HEK293 (cell line): ENCODE measurements around the gene CSRP1.

Experiments
- CTCF ChIA-PET: fragments of 350-600 bp; formaldehyde crosslinking; extraction: SDS; loops from one replicate; lab custom pipeline; 2021; ENCODE audit warnings: antibody characterized with exemption; lab: Yijun Ruan, JAX
- POLR2A ChIA-PET: fragments of 300-600 bp; formaldehyde crosslinking; extraction: SDS; loops from one replicate; lab custom pipeline; 2020; ENCODE audit warnings: antibody characterized with exemption, inconsistent platforms; lab: Yijun Ruan, JAX
- H3K27ac ChIP-seq: fragments of 200-500 bp; sonication (Bioruptor generic); 2 replicates; pipeline ENCODE4 v1.5.1; 2014; ENCODE audit warnings: low read depth, low read length, control low read depth, inconsistent platforms; ENCODE audit errors: extremely low read depth
- H3K36me3 ChIP-seq, 2 experiments: fragments of 200-500 bp in 1 of 2; sonication (Bioruptor generic) in 1 of 2; 1 replicate in 1 of 2; 2 replicates in 1 of 2; pipeline ENCODE4 v1.5.1; 2014 to 2017; ENCODE audit warnings: inconsistent platforms in 2 of 2, low read length in 2 of 2; ENCODE audit not compliant: control insufficient read depth in 2 of 2, insufficient read depth in 1 of 2
- H3K4me1 ChIP-seq: fragments of 200-500 bp; sonication (Bioruptor generic); 2 replicates; pipeline ENCODE4 v1.5.1; 2014; ENCODE audit warnings: mild to moderate bottlenecking, low read length, inconsistent platforms; ENCODE audit not compliant: control insufficient read depth, insufficient read depth
- H3K4me3 ChIP-seq: 2 replicates; pipeline ENCODE4 v1.5.1; 2011; ENCODE audit warnings: low read depth, mild to moderate bottlenecking, control low read depth, low read length, moderate library complexity
- H3K9me3 ChIP-seq: fragments of 200-500 bp; sonication (Bioruptor generic); 2 replicates; pipeline ENCODE4 v1.5.1; 2014; ENCODE audit warnings: low read depth, low read length, inconsistent platforms; ENCODE audit not compliant: control insufficient read depth, insufficient read depth
- CTCF ChIP-seq: fragments of 450-650 bp; formaldehyde crosslinking; IDR thresholded peaks from 2 replicates; pipeline ENCODE4 v1.5.1; 2016; ENCODE audit warnings: missing biosample characterization, missing genetic modification characterization
- EGR2 ChIP-seq: fragments of 450-650 bp; formaldehyde crosslinking; IDR thresholded peaks from 2 replicates; pipeline ENCODE4 v1.5.1; 2016; ENCODE audit warnings: low read depth, missing biosample characterization, missing genetic modification characterization
- FEZF1 ChIP-seq: fragments of 450-650 bp; formaldehyde crosslinking; IDR thresholded peaks from 2 replicates; pipeline ENCODE4 v1.5.1; 2016; ENCODE audit warnings: missing biosample characterization, missing genetic modification characterization
- REST ChIP-seq: fragments of 450-650 bp; formaldehyde crosslinking; IDR thresholded peaks from 2 replicates; pipeline ENCODE4 v1.5.1; 2016; ENCODE audit warnings: missing biosample characterization, missing genetic modification characterization
- SALL2 ChIP-seq: fragments of 450-650 bp; formaldehyde crosslinking; IDR thresholded peaks from 2 replicates; pipeline ENCODE4 v1.5.0; 2017; ENCODE audit warnings: missing biosample characterization, mild to moderate bottlenecking, missing genetic modification characterization, borderline replicate concordance
- SCRT1 ChIP-seq: fragments of 450-650 bp; formaldehyde crosslinking; IDR thresholded peaks from 2 replicates; pipeline ENCODE4 v1.5.1; 2016; ENCODE audit warnings: missing biosample characterization, missing genetic modification characterization, borderline replicate concordance
- SCRT2 ChIP-seq: fragments of 450-650 bp; formaldehyde crosslinking; IDR thresholded peaks from 2 replicates; pipeline ENCODE4 v1.5.1; 2016; ENCODE audit warnings: missing biosample characterization, missing genetic modification characterization
- SP3 ChIP-seq: fragments of 450-650 bp; formaldehyde crosslinking; IDR thresholded peaks from 2 replicates; pipeline ENCODE4 v1.5.1; 2016; ENCODE audit warnings: missing biosample characterization, missing genetic modification characterization
- ZBTB20 ChIP-seq: fragments of 450-650 bp; formaldehyde crosslinking; IDR thresholded peaks from 2 replicates; pipeline ENCODE4 v1.5.1; 2016; ENCODE audit warnings: missing biosample characterization, missing genetic modification characterization
- ZBTB8A ChIP-seq: fragments of 450-650 bp; formaldehyde crosslinking; IDR thresholded peaks from 2 replicates; pipeline ENCODE4 v1.5.1; 2016; ENCODE audit warnings: missing biosample characterization, missing genetic modification characterization
- ZFHX2 ChIP-seq: fragments of 450-650 bp; formaldehyde crosslinking; conservative IDR thresholded peaks from 2 replicates; pipeline ENCODE4 v1.5.1; 2016; ENCODE audit warnings: missing biosample characterization, missing genetic modification characterization
- ZNF211 ChIP-seq: fragments of 450-650 bp; formaldehyde crosslinking; IDR thresholded peaks from 2 replicates; pipeline ENCODE4 v1.5.1; 2016; ENCODE audit warnings: low read depth, missing biosample characterization, missing genetic modification characterization
- ZNF26 ChIP-seq: fragments of 450-650 bp; formaldehyde crosslinking; IDR thresholded peaks from 2 replicates; pipeline ENCODE4 v1.5.1; 2016; ENCODE audit warnings: missing biosample characterization, missing genetic modification characterization
- ZNF274 ChIP-seq, 2 experiments: fragments of 200-500 bp in 1 of 2; fragments of 450-650 bp in 1 of 2; sonication (Bioruptor generic) in 1 of 2; formaldehyde crosslinking in 1 of 2; IDR thresholded peaks; 2 replicates each; pipeline versions ENCODE4 v1.5.1 to v1.6.1; 2014 to 2016; ENCODE audit warnings: borderline replicate concordance in 1 of 2, inconsistent platforms in 1 of 2, low read length in 1 of 2, missing biosample characterization in 1 of 2, missing genetic modification characterization in 1 of 2
- ZNF280C ChIP-seq: fragments of 450-650 bp; formaldehyde crosslinking; IDR thresholded peaks from 2 replicates; pipeline ENCODE4 v1.5.1; 2016; ENCODE audit warnings: missing biosample characterization, missing genetic modification characterization
- ZNF350 ChIP-seq: fragments of 450-650 bp; formaldehyde crosslinking; IDR thresholded peaks from 2 replicates; pipeline ENCODE4 v1.5.0; 2017; ENCODE audit warnings: missing biosample characterization, mild to moderate bottlenecking, missing genetic modification characterization
- ZNF394 ChIP-seq: fragments of 450-650 bp; formaldehyde crosslinking; IDR thresholded peaks from 2 replicates; pipeline ENCODE4 v1.5.1; 2016; ENCODE audit warnings: missing biosample characterization, missing genetic modification characterization, mild to moderate bottlenecking, moderate library complexity, borderline replicate concordance
- ZNF488 ChIP-seq: fragments of 450-650 bp; formaldehyde crosslinking; IDR thresholded peaks from 2 replicates; pipeline ENCODE4 v1.5.1; 2016; ENCODE audit warnings: missing biosample characterization, missing genetic modification characterization
- ZNF514 ChIP-seq: fragments of 450-650 bp; formaldehyde crosslinking; IDR thresholded peaks from 2 replicates; pipeline ENCODE4 v1.5.1; 2016; ENCODE audit warnings: missing biosample characterization, missing genetic modification characterization
- ZNF529 ChIP-seq: fragments of 450-650 bp; formaldehyde crosslinking; IDR thresholded peaks from 2 replicates; pipeline ENCODE4 v1.5.1; 2017; ENCODE audit warnings: missing genetic modification characterization, missing biosample characterization; ENCODE audit not compliant: insufficient replicate concordance
- ZNF600 ChIP-seq: fragments of 450-650 bp; formaldehyde crosslinking; IDR thresholded peaks from 2 replicates; pipeline ENCODE4 v1.5.1; 2016; ENCODE audit warnings: missing biosample characterization, missing genetic modification characterization
- ZNF792 ChIP-seq: fragments of 450-650 bp; formaldehyde crosslinking; IDR thresholded peaks from 2 replicates; pipeline ENCODE4 v1.5.1; 2016; ENCODE audit warnings: missing biosample characterization, missing genetic modification characterization

The CSRP1 gene

GRCh38 chr1:201476670-201477344, 30.1 kb downstream of the CSRP1 start:
- H3K36me3 ChIP-seq: no peaks in the 10 kb centered on the region
- H3K27ac ChIP-seq: no peak overlapping the region
- H3K4me3 ChIP-seq: no peak overlapping the region
- no peaks in the 10 kb centered on the region for H3K9me3 ChIP-seq
- CTCF ChIA-PET: interaction anchor here (0.6 to 2.8 kb wide), 2 partner anchors 29 to 36 kb away, joined by 4 to 24 read pairs; no protein-coding TSS in a partner anchor
- TF ChIP-seq SCRT1: no peak
- TF ChIP-seq ZNF529 (tag by site-specific recombination): no peak
- no peak for TF ChIP-seq ZNF274 (IDR thresholded peaks at IDR 0.05; ENCODE audit: low read length)
- no peak for TF ChIP-seq ZNF274 (tag by site-specific recombination; IDR thresholded peaks at IDR 0.05; ENCODE audit: borderline replicate concordance)
- no peak for TF ChIP-seq ZNF514 (tag by site-specific recombination)
- TF ChIP-seq ZFHX2: peak; percentile 94
- TF ChIP-seq SALL2 (tag by site-specific recombination): no peak
- no peak for TF ChIP-seq ZNF280C (tag by site-specific recombination)
- no peak for TF ChIP-seq ZNF600 (tag by site-specific recombination)
- TF ChIP-seq ZNF350 (tag by site-specific recombination): no peak
- no peak for TF ChIP-seq ZNF488
- 0 out of 2 replicates have a peak, but pooled peaks have one; percentile 8 for TF ChIP-seq FEZF1 (tag by site-specific recombination)
- TF ChIP-seq ZNF792 (tag by site-specific recombination): no peak
- peak; percentile 93 for TF ChIP-seq EGR2
- TF ChIP-seq ZBTB20 (tag by site-specific recombination): peak; percentile 57
- TF ChIP-seq SP3 (tag by site-specific recombination): no peak
- TF ChIP-seq ZBTB8A: peak; percentile 66
- no peak for TF ChIP-seq ZNF394 (tag by site-specific recombination)
- no peak for TF ChIP-seq CTCF
- H3K4me1 ChIP-seq: no peaks in the 10 kb centered on the region
- POLR2A ChIA-PET: no interaction called here

GRCh38 chr1:201475915-201476669, 30.8 kb downstream of the CSRP1 start:
- ChIA-PET CTCF (interaction anchor here (0.8 to 2.8 kb wide), 2 partner anchors 28 to 37 kb away, joined by 3 to 24 read pairs; no protein-coding TSS in a partner anchor), POLR2A (no interaction called here)
- no peak overlapping the region for H3K27ac ChIP-seq
- H3K36me3 ChIP-seq: no peaks in the 10 kb centered on the region
- no peak overlapping the region for H3K4me3 ChIP-seq
- no peaks in the 10 kb centered on the region for H3K4me1 ChIP-seq
- H3K9me3 ChIP-seq: no peaks in the 10 kb centered on the region
- TF ChIP-seq ZNF211 (no peak), ZBTB20 (tag by site-specific recombination) (no peak), SCRT2 (tag by site-specific recombination) (peak; percentile 75), ZNF26 (tag by site-specific recombination) (no peak), REST (no peak)
